GM19455 (cell line): ENCODE measurements around the gene CDC123.
"Not testable (repeated sequence)": the region's sequence is repeated elsewhere in the genome, so short reads cannot be mapped to it uniquely, and the experiment has no call there.

Experiments used
- ATAC-seq: cut with Tn5 transposase; IDR thresholded peaks from one replicate; pipeline ENCODE4 v1.9.1; 2021; ENCODE audit not compliant: unreplicated experiment

The CDC123 gene

DNA sequence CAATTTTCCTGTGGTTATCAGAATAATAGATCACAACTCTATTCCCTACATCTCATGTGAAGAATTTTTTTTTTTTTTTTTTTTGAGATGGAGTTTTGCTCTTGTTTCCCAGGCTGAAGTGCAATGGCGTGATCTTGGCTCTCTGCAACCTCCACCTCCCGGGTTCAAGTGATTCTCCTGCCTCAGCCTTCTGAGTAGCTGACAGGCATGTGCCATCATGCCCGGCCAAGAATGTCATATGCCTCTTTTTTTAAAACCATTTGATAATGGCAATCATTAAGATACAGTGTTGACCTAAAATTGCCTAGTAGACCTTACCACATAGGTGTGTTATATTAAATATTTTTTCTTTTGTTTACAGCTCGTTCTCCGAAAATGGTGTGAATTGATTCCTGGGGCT, 38.7 kb downstream of the CDC123 start:
- ATAC-seq, result not testable (repeated sequence)

- no peak for ATAC-seq
Observed at GRCh38 chr10:12235116-12235694, 39.2 kb downstream of the CDC123 start.

- ATAC-seq, result no peak
Observed at GRCh38 chr10:12235796-12236195, 39.8 kb downstream of the CDC123 start.

DNA sequence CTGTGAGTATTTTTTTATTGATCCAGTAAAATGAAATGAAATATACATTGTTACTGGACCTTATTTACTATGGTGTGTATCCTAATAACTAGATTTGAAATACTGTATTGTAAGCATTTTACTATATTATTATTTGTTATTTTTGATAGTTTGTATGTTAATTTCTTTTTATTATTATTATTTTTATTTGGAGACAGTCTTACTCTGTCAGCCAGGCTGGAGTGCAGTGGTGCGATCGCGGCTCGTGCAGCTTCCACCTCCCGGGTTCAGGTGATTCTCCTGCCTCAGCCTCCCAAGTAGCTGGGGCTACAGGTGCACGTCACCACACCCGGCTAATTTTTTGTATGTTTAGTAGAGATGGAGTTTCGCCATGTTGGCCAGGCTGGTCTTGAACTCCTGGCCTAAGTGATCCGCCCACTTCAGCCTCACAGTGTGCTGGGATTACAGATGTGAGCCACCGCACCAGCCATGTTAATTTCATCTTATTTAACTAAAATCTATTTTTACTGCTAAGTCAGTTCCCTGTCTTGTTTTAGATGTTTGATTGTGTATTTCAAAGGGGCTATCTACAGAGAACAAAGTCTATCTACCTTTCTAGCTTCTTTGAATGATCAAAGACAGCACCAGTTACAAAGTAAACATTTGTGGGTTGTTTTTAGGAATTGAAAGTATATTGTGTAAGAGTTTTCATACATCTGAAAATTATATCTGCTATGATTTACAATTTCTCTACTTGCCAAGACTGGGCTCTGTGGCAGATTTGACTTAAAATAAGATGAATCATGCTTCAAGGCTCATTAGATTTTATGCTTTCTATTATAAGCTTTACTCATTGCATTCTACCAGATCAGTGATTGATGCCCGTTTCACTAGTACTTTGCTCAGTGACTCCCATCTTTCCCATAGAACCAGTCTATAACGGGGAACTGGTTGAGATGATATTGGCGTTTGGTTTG, 41.6 kb downstream of the CDC123 start:
- no peak for ATAC-seq

- ATAC-seq, result no peak
Observed at GRCh38 chr10:12238821-12239220, 42.8 kb downstream of the CDC123 start.

GRCh38 chr10:12241810-12242529, 46.0 kb downstream of the CDC123 start:
- ATAC-seq, result no peak

DNA sequence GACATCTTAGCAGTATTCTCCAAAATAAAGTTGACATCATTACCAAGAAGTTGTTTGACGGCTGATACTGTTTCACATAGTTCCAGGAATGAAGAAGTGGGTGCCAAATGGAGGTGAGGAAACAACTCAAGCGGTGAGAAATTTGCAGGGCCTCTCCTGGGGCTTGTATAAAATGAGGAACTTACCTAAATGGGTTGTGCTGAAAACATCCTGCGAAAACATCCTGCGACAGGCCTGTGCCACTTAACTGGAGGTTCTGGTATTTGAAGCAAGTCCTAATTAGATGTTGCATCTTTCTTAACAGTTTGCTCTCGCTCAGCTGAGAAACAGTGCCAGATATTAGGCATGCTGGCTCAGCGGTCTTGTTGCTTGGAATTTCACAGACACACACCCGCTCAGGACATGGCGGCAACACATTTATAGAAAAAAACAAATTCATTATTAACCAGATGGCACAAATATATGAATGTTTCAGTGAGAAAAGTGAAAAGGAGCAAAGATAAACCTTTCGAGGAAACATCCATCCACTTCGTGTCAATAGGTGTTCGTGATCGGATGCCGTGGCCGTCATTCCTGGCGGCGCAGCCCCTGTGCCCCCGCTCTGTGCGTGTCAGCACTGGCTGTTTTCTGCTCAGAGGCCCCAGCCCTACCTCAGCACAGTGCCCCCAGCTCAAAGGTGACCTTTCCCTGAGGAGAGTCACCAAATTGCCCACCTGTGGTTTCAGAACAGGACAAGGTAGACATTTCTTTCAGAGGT, 48.1 kb downstream of the CDC123 start:
- no peak for ATAC-seq

DNA sequence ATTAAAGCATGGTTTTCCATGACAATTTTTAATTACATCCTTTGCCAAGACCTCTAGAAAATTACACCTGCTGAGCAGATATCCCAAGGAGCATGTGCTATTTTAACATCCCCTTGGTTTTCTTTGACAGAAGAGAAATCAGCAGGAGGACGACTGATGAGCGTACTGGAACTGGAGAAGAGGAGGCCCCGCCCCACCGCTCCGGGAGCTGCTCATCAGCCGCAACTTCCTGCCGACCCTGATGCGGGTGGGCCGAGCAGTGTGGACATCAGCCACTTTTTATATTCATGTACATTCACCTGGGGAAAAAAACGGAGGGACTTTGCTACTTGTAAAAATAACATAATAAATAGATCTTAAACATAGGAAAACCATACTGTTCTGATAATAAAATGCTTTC, 54.2 kb downstream of the CDC123 start:
- ATAC-seq, result no peak

- not testable (repeated sequence) for ATAC-seq
Observed at GRCh38 chr10:12250702-12251101, 54.7 kb downstream of the CDC123 start.

- no peak for ATAC-seq
Observed at GRCh38 chr10:12251581-12251980, 55.6 kb downstream of the CDC123 start.

GRCh38 chr10:12252882-12253546, 57.0 kb downstream of the CDC123 start:
- ATAC-seq, result no peak

GRCh38 chr10:12255048-12255447, 59.1 kb downstream of the CDC123 start:
- no peak for ATAC-seq

DNA sequence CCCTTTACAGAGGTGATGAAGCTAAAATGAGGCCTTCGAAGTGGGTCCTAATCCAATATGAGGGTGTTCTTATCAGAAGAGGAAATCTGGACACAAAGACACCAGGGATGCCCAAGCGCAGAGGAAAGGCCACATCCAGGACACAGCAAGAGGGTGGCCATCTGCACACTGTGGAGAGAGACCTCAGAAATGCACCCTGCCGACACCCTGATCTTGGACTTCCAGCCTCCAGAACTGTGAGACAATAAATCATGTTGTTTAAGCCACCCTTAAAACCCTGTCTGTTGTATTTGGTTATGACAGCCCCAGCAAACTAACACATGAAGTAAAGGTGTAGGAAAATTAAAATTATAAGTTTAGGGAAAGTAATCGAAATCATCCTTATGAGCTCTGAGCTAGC, 64.0 kb downstream of the CDC123 start:
- no peak for ATAC-seq

DNA sequence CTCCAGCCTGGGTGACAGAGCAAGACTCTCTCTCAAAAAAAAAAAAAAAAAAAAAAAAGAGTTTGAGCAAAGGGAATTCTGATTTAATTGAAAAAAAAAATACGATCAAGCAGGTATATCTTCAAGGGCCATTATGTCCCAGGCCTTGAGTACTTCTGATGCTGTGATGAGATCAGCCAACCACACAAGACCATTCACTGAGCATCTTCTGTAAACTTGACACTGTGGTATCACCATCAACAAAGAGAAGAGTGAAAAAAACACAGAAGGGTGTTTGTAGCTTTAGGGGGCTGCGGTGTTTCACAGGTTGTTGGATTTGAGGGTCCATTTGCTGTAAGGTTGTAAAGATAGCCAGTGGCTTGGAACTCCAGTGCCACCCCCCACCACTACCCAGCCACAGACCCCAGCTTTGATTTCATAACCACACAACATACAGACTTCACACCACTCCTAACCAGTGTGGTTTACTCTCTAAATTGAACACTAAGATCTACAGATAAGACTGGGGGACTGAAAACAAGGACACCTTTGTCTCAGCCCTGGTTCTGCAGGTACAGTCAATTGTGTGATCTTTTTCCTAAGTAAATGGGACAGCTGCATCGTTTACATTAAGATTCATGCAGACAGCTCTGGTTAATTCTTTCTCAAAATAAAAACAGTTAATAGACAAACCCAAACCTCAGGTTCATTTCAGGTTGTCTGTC, 66.4 kb downstream of the CDC123 start:
- no peak for ATAC-seq

GRCh38 chr10:12264204-12264940, 68.4 kb downstream of the CDC123 start:
- ATAC-seq, result peak; percentile 88

GRCh38 chr10:12269056-12269455, 73.1 kb downstream of the CDC123 start:
- no peak for ATAC-seq

- no peak for ATAC-seq
Observed at GRCh38 chr10:12271210-12271540, 75.2 kb downstream of the CDC123 start.

- not testable (repeated sequence) for ATAC-seq
Observed at GRCh38 chr10:12277862-12278261, 81.9 kb downstream of the CDC123 start.

- ATAC-seq, result no peak
Observed at GRCh38 chr10:12279281-12279680, 83.3 kb downstream of the CDC123 start.
